NCI-H82 (cell line): ENCODE measurements around the gene CXXC5.

Experiments used
- DNase-seq: peaks from one replicate; lab custom pipeline; 2025; lab: John Stamatoyannopoulos, UW

CXXC5 gene

DNA sequence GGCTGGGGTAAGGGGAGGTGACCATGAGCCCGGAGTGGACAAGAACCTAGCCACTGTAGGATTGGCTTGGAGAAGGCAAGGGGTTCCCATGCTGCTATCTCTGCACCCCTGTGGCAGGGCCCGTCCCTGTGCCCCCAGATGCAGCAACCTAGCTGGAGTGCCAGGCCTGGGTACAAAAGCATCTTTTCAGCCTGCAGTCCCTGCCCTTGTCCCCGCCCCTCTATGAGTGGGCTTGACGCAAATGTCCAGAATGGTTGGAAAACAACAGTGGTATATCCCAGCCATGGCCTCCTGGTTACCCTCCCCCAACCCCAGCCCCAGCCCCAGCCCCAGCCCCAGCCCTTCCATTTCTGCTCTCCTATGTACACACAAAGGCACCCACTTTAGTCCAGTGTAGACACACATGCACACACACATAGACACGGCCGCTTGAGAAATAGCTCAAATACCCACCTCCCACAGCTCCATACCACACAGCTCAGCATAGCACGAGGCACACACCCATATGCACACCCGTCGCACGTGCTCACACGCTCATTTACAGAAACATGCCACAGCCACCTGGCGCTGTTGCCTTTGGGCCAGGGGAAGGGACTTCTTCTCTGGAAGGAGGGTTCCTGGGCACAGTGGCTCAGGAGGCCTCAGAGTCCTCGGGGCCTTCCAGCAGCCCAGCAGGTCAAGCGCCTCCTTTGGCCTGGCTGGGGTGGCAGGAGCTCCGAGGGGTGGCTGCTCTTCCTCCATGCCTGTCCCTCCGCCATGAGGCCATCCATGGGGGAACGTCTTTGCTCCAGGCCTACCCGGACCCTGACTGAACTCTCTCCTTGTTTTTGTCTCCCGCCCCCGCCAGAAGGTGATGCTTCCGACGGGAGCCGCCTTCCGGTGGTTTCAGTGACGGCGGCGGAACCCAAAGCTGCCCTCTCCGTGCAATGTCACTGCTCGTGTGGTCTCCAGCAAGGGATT lies 34.1 kb downstream of the CXXC5 start:
- DNase-seq = no peak

DNA sequence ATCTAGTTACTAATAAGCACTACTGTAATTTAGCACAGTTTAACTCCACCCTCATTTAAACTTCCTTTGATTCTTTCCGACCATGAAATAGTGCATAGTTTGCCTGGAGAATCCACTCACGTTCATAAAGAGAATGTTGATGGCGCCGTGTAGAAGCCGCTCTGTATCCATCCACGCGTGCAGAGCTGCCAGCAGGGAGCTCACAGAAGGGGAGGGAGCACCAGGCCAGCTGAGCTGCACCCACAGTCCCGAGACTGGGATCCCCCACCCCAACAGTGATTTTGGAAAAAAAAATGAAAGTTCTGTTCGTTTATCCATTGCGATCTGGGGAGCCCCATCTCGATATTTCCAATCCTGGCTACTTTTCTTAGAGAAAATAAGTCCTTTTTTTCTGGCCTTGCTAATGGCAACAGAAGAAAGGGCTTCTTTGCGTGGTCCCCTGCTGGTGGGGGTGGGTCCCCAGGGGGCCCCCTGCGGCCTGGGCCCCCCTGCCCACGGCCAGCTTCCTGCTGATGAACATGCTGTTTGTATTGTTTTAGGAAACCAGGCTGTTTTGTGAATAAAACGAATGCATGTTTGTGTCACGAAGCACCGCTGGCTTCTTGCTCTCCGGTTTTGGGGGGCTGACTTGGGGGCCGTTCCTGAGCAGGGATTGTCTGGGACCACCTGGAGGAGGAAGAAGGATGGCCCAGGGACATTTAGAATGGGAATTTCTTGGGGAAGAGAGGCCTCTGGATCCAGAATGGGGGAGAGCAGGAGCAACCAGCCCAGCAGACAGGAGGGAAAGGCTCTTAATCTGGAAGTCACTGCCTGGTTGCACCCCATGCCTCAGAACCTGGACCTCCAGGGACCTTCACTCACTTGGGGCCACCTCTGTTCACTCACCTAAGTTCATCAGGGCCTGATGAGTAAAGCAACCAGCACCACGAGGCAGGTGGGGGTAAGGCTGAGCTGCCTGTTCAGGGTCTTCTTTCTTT lies 35.4 kb downstream of the CXXC5 start:
- no peak for DNase-seq

GRCh38 chr5:139684350-139684880 lies 36.3 kb downstream of the CXXC5 start:
- no peak for DNase-seq

DNA sequence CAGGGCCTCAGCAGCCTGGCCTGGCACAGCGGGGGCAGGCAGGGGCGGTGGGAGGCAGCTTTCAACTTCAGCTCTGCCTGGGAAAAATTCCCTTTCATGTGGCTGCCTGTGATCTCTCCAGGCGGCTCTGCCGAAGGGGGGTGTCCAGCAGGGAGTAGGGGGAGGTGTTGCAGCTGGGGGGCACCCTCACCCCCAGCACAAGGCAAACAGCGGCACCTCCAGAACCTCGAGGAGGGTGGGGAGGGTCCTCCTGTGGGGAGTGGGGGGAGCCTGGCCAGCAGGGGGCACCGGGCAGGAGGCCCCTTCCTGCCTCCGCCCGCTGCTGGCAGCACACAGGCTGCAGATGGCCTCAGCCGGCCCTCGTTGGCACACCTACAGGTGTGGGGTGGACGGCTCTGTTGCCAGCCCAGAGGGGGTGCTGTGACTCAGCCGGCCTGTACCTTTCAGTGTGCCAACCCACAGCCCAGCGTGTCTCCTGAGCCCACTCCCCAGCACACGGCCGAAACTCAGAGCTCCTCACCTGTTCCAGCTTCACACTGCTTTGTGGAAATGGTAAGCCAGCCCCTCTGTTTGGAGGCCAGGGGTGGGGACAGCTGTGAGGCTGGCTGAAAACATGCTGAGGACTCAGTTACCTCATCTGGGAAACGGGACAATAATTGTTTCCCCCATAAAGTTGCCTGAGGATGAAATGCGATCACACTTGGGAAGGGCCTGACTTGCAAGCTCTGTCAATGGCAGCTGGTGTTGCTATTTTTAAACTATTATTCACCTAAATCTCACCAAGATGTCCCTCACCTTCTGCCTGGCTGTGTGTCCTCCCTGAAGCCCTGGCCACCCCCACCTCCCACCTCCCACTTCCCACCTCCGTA lies 37.0 kb downstream of the CXXC5 start:
- DNase-seq = no peak

DNA sequence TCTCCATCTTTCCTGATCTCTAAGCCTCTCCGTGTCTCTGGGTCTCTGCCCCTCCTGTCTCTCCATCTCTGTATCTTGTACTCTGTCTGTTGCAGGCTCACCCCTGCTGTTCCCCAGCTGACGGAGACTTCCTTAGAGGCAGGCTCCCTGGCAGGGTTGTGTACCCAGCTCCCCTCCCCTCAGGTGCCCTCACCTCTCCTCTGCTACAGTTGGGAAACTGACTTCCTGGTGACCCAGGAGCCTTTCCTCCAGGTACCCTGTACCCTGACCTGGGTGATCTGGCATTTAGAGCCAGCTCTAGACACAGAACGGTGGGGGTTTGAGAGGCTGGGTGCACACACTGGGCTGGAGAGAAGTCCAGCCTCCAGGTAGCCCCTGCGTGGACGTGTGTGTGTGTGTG lies 37.7 kb downstream of the CXXC5 start:
- DNase-seq = no peak

GRCh38 chr5:139686356-139686705 lies 38.2 kb downstream of the CXXC5 start:
- no peak for DNase-seq

DNA sequence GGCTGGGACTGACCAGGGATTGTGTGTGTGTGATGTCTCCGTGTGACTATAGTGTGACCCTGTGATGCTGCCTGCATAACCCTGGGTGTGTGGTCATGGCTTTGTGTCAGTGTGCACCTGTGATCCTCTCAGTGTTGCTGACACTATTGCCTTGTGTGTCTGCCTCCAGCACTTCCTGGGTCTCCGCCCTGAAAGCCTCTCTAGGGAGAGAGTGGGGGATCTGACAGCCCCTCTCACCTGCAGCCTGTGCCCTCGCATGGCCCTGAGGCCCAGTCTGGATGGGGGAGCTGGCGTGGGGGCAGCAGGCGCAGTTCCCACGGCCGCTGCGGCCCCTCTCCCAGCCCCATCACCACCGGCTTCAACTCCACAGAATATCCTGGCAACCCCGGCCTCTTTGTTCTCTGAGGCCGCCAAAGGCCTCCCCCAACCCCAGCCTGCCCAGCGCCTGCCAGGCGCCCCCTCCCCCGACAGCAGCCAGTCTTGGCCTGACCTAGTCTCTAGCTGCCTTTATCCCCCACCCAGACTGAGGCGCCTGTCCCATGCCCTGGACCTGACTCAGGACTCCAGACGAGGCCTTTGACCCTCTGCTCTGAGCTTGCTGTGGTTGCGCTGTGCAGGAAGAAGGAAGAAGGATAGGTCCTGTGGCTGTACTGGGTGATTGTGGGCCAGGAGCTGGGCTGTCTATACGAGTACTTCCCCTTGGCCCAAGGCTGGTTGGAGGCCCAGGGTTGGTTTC lies 38.7 kb downstream of the CXXC5 start:
- DNase-seq = no peak

DNA sequence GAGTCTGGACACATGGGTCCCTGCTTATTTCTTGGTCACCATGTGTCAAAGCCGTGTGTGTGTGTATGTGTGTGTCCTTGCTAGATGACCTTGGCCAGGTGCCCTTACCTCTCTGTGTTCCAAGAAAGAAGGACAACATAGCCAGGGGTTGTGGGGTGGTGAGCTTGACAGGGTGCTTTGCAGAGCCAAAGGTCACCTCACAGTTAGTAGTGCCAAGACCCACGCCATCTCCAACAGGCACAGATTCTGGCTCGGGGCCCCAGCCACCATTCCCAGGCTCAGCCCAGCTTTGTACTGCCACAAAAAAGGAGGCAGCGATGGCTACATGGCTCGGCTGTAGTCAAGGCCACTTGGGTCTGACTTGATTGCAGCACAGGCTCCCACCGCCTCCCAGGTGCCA lies 39.5 kb downstream of the CXXC5 start:
- DNase-seq = no peak

DNA sequence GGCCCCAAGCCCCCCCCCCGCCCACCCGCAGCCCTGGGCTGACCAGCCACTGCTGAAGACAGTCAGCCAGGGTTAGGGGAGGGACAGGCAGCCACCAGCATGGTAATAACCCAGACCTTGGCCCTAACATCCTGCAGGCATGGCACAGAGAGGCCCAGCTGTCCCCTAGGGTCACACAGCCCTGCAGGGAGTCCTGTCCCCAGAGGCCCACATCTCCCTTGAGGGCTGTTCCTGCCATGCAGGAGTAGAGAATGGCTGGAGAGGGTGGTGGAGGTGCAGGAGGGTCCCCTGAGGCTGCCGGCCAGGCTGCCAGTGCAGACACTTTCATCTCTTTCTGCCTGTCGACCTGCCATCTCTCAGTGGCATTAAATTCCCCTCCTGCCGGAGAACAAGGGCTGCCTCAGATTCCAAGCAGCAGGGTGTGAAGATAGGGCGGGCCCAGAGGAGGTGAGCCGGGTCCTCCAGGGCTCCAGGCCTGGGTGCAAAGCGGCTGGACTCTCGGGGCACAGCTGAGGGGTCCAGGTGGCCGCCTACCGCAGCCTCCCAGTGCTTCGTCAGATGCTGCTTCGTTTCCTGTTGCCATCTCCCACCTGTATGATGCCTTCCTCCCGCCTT lies 40.0 kb downstream of the CXXC5 start:
- no peak for DNase-seq

GRCh38 chr5:139688751-139689372 lies 40.7 kb downstream of the CXXC5 start:
- DNase-seq = peak; percentile 59

DNA sequence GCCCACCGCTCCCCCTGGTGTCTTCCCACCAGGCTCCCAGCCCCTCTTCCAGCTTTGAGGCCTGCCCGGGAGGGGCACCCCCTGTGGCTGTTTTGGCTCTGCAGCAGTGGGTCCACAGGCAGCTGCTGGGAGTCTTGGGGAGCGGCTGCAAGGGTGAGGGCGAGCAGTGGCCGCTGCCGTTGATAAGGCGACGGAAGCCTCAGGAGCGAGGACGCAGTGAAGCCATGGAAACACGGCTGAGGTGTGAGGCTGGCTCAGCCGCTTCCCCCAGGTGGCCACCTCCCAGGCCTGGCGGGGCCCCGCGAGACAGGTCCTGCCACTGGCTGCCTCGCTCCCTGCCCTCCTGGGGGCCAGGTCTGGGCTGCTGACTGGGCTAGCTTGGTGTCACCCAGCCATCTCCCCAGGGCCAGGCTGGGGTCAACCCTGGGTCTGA lies 41.5 kb downstream of the CXXC5 start:
- DNase-seq = peak; percentile 46

DNA sequence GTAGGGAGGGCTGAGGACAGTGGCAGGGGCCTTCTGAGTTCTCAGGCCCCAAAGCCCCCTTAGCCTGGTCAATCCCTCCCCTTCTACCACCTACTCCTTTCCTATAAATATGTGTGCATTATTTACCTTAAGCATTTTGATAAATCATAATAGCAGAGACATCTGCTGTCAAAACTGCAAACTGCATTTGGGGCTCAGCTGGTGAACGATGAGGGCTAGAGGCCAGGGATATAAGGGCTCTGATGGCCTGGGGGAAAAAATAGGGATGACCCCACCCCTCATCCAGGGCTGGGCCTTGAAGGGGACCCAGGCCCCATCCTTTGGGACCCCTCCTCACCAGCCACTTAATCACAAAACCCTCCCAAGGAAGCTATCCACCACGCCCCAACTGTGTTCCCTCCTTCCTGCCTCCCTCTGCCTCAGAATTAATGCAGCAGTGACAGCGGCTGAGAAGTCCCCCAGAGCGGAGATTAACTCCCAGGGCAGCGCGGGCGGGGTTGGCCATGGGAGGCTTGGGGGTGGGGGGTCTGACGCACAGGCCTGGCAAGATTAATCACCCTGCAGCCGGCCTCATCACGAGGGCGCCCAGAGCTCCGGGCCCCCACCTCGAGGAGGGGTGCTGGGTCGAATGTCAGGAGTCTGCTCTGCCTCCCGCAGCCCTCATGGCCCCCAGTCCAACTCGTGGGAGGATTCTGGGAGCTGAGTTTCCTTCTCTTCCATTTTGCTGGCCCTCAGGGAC lies 42.1 kb downstream of the CXXC5 start:
- peak; percentile 88 for DNase-seq

- DNase-seq = no peak
These were observed 42.9 kb downstream of the CXXC5 start for GRCh38 chr5:139690803-139691629.

DNA sequence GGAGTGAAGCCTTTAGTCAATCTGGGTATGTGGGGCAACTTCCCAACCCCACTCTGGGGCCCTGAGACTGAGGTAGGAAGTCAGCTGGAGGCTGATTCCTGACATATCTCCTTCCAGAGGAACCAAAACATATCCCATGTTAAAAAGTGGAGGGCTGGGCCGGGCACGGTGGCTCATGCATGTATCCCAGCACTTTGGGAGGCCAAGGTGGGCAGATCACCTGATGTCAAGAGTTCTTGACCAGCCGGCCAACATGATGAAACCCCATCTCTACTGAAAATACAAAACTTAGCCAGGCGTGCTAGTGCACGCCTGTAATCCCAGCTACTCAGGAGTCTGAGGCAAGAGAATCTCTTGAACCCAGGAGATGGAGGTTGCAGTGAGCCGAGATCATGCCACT lies 44.0 kb downstream of the CXXC5 start:
- no peak for DNase-seq

DNA sequence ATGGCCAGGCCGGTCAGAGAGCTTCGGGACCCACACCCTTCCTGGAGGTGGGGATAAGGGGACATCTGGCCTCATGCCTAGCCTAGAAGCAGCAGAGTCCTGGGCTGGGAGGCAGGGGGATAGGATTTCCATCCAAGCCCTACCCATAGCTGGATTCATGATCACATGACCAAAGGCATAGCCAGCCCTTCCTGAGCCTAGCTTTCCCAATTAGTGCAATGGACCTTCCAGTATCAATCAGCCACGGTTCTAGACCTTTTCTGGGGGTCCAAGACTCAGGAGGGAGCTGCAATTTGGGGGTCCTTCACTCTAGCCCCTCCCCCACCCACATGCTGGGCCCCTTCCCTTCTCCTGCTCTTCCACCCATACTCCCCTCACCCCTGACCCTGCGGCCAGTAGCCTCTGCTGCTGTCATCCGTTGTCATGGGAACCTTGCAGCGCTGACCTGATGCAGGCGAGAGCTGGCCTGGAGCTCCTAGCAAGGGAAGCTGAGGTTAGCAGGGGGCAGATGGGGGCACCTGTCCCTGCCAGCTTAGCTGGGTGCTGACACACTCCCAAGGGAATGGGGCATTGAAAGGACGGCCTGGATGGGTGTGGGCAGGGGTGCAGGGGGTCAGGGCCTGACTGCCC lies 44.6 kb downstream of the CXXC5 start:
- peak; percentile 61 for DNase-seq

GRCh38 chr5:139693676-139694364 lies 45.7 kb downstream of the CXXC5 start:
- DNase-seq = no peak

DNA sequence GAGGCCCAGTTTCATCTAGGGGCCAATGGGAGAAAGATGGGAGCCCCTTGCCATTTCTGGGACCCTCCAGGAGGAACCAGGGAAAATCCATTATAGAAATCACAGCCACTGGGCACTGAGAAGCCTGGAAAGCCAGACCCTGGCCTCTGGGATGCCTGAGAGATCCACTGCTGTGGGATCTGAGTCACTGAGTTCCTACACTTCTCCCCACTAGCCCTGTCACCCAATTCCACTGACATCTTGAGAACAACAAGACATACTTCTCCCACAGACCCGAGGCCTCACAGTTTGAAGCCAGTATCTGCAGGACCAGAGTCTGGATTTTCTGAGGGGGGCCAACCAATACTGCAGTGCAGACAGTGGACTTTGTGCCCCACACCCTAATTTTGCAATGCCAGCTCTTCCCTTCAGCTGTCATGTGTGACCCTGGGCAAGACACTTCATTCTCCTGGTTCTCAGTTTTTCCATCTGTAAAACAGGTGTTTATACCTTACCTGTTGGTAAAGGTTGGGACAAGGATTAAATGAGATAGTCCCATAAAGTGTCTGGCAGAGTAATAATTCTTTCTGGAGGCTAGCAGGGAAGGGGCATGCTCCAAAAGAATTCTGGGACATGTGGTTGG lies 46.5 kb downstream of the CXXC5 start:
- DNase-seq = no peak
